Measurements from ENCODE around the gene BORCS5. TPM values are rescaled to one million over a fixed set of nuclear protein-coding genes. Genes with fewer than 3 reads are reported as not detected.

BORCS5 gene
- total RNA-seq, 2 donors from 2014 or later: 5.6 to 18.4 TPM

- H3K27me3 ChIP-seq: no peaks in the 10 kb centered on the region
- no peak for DNase-seq
- peaks cover 43% of the 10 kb centered on the region for H3K4me1 ChIP-seq
- H3K36me3 ChIP-seq (replicated peaks in 1 of 2; ENCODE audit: insufficient read depth in 1 of 2, low read depth in 2 of 2): no peaks in the 10 kb centered on the region
- TF ChIP-seq POLR2A (IDR thresholded peaks at IDR 0.05) (no peak), CTCF (IDR thresholded peaks at IDR 0.05) (no peak)
- ATAC-seq: no peak
- no peaks in the 10 kb centered on the region for H3K9me3 ChIP-seq
- 65 to 71% methylated on average over 4 of the region's 4 CpGs for WGBS, 2 donors
- H3K27ac ChIP-seq: no peak overlapping the region
- no peak overlapping the region for H3K4me3 ChIP-seq
- intact Hi-C loops (cut with DNase I): no loop called here
These were observed 162.0 kb downstream of the BORCS5 start for GRCh38 chr12:12518919-12519318.

Other genes starting within 250 kb of the BORCS5 start
- 10 to 100 TPM; 23.1 to 26.7 TPM for gene LRP6, start 90.0 kb upstream of the BORCS5 start, total RNA-seq
- gene MANSC1, start 6.8 kb upstream of the BORCS5 start, total RNA-seq: 10 to 100 TPM in 1 of 2 donors, 1 to 10 TPM in 1; 8.9 to 12.2 TPM
- 10 to 100 TPM; 30.3 to 32.9 TPM for gene DUSP16, start 205.8 kb downstream of the BORCS5 start, total RNA-seq

All from body of pancreas (tissue), 4 donors.